HL-60 (cell line): ENCODE measurements around the gene VAMP3.

Experiments
- GABPA ChIP-seq: IDR thresholded peaks from 2 replicates; pipeline ENCODE4 v1.6.1; 2012; ENCODE audit warnings: low read depth
- POLR2AphosphoS5 ChIP-seq: IDR thresholded peaks from 2 replicates; pipeline ENCODE4 v1.6.1; 2012; ENCODE audit warnings: low read depth
- REST ChIP-seq: IDR thresholded peaks from 2 replicates; pipeline ENCODE4 v1.6.1; 2012; ENCODE audit warnings: low read depth; ENCODE audit not compliant: insufficient replicate concordance
- TF ChIP-seq, protein P1 (sequence below): IDR thresholded peaks from one replicate; pipeline ENCODE4 v1.5.1; 2011; ENCODE audit warnings: low read length, control low read depth, inconsistent platforms; ENCODE audit not compliant: insufficient read depth

DNA sequence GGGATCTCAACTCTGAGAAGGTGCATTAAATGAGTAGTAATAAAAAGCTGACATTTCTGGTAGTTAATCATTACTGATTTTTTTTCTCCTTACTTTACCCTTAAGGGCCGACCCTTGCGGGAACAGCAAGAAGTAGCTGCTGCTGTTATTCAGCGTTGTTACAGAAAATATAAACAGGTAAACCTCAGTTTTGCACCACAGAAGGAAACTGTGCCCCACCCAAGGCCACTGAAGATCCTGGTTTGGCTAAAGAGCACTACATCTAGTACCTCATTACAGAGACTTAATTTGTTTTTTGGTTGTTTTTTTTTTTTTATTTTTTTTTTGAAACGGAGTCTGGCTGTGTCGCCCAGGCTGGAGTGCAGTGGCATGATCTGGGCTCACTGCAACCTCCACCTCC is 23.5 kb upstream of the VAMP3 start:
- TF ChIP-seq, protein P1, sequence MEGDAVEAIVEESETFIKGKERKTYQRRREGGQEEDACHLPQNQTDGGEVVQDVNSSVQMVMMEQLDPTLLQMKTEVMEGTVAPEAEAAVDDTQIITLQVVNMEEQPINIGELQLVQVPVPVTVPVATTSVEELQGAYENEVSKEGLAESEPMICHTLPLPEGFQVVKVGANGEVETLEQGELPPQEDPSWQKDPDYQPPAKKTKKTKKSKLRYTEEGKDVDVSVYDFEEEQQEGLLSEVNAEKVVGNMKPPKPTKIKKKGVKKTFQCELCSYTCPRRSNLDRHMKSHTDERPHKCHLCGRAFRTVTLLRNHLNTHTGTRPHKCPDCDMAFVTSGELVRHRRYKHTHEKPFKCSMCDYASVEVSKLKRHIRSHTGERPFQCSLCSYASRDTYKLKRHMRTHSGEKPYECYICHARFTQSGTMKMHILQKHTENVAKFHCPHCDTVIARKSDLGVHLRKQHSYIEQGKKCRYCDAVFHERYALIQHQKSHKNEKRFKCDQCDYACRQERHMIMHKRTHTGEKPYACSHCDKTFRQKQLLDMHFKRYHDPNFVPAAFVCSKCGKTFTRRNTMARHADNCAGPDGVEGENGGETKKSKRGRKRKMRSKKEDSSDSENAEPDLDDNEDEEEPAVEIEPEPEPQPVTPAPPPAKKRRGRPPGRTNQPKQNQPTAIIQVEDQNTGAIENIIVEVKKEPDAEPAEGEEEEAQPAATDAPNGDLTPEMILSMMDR: no peak
- TF ChIP-seq REST (no peak), GABPA (no peak), POLR2AphosphoS5 (no peak)
